ENCODE results near the gene MMP20.
A peak's percentile ranks its signal among the peaks of the same experiment; 100 is the strongest.

Gene MMP20

DNA sequence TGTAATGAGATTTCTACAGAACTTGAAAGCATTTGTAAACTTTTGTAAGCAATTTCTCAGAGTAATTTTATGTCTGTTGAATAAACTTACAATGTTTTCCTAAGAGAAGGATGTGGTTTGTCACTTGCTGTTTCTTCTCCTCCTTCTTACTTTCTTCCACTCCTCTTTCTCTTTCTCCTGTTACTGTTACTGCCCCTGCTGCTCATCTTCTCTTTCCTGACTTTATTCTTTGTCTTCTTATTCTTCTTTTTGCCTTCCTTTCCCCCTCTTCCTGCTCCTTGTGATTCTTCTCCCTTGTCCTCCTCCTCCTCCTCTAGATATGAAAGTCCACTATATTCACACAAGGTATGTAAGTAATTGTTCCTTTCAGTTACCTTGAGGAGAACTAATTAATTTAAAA is 63.5 kb downstream of the MMP20 start:
- no peak for DNase-seq
- ChIA-PET POLR2A (no interaction called here), CTCF (no interaction called here)
- Histone ChIP-seq H3K36me3 (ENCODE audit: control insufficient read depth in 4 of 4, insufficient read depth in 4 of 4, low read length in 3 of 4) (no peaks in the 10 kb centered on the region), H3K4me1 (ENCODE audit: control extremely low read depth in 1 of 4, control insufficient read depth in 4 of 4, insufficient read depth in 4 of 4, low read length in 3 of 4) (peaks cover 26 to 44% (median 35%) of the 10 kb centered on the region in 4 experiments), H3K27ac (ENCODE audit: insufficient read depth in 1 of 2, low read depth in 1 of 2, low read length in 2 of 2, poor library complexity in 1 of 2, severe bottlenecking in 2 of 2) (peak overlapping the region in 1 of 2 experiments; percentile 67), H3K27me3 (replicated peaks in 2 of 5; ENCODE audit: control insufficient read depth in 4 of 5, insufficient read depth in 5 of 5, low read length in 4 of 5) (no peaks in the 10 kb centered on the region), H3K4me3 (ENCODE audit: control insufficient read depth in 1 of 7, extremely low read depth in 1 of 7, insufficient read depth in 4 of 7, low read depth in 2 of 7, low read length in 6 of 7) (peak overlapping the region in 2 of 7 experiments; percentile 6 to 14), H3K9me3 (ENCODE audit: control extremely low read depth in 1 of 5, control insufficient read depth in 4 of 5, insufficient read depth in 2 of 5, low read depth in 1 of 5, low read length in 4 of 5) (peaks cover 0 to 21% (median 5%) of the 10 kb centered on the region in 5 experiments)

DNA sequence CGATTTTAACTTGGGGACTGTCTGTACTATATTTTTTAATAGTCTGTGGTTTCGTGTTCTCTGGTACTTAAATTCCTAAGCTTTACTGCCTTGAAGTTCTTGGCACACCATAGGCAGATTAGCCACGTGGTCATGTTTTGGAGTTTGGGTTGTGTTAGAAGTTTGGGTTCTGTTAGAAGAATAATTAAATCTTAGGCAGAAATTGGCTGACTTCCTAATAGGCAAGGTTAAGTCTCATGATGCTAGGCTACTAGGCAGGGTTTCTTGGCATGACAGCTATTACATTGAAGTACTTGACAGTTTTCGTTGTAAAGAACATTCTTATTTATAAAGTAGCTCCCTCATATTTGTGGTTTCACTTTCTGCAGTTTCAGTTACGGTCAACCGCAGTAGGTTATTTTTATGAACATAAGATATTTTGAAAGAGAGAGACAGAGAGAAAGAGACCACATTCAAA is 64.5 kb downstream of the MMP20 start:
- Histone ChIP-seq H3K36me3 (ENCODE audit: control insufficient read depth in 4 of 4, insufficient read depth in 4 of 4, low read length in 3 of 4) (no peaks in the 10 kb centered on the region), H3K9me3 (ENCODE audit: control extremely low read depth in 1 of 5, control insufficient read depth in 4 of 5, insufficient read depth in 2 of 5, low read depth in 1 of 5, low read length in 4 of 5) (peaks cover 0 to 13% (median 5%) of the 10 kb centered on the region in 5 experiments), H3K27ac (ENCODE audit: insufficient read depth in 1 of 2, low read depth in 1 of 2, low read length in 2 of 2, poor library complexity in 1 of 2, severe bottlenecking in 2 of 2) (peak overlapping the region; percentile 30 to 67), H3K4me3 (ENCODE audit: control insufficient read depth in 1 of 7, extremely low read depth in 1 of 7, insufficient read depth in 4 of 7, low read depth in 2 of 7, low read length in 6 of 7) (peak overlapping the region in 5 of 7 experiments; percentile 6 to 72 (median 45)), H3K4me1 (ENCODE audit: control extremely low read depth in 1 of 4, control insufficient read depth in 4 of 4, insufficient read depth in 4 of 4, low read length in 3 of 4) (peaks cover 26 to 44% (median 35%) of the 10 kb centered on the region in 4 experiments), H3K27me3 (replicated peaks in 2 of 5; ENCODE audit: control insufficient read depth in 4 of 5, insufficient read depth in 5 of 5, low read length in 4 of 5) (no peaks in the 10 kb centered on the region)
- peak; percentile 64 to 93 (median 90) for DNase-seq
- 0% methylated on average over 1 of the region's 6 CpGs for WGBS (ENCODE audit: insufficient coverage)
- ChIA-PET POLR2A (no interaction called here), CTCF (interaction anchor here (2.2 kb wide), 1 partner anchor 17 kb away, joined by 7 read pairs; no protein-coding TSS in a partner anchor)

DNA sequence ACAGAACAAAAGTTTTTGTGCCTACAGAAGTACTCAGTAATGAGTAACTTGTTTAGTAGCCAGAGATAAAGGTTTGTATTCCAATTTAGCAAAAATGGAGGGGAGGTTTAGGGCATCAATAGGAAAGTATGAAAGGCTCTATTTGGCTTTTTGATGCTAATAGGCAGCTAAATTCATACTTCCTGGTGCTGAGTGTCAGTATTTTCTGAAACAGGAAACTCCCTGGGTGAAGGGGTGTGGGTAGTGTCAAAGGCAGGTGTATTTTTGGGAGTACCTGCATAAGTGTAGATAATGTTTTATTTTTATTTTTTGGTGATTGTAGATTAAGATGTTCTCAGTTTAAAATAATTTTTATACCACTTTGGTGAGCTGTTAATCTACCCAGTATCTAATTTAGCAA is 65.3 kb downstream of the MMP20 start:
- ChIA-PET CTCF (interaction anchor here (1.0 to 2.2 kb wide), 2 partner anchors 9 to 17 kb away, joined by 3 to 7 read pairs; no protein-coding TSS in a partner anchor), POLR2A (no interaction called here)
- no peaks in the 10 kb centered on the region for H3K27me3 ChIP-seq (replicated peaks in 2 of 5; ENCODE audit: control insufficient read depth in 4 of 5, insufficient read depth in 5 of 5, low read length in 4 of 5)
- H3K36me3 ChIP-seq (ENCODE audit: control insufficient read depth in 4 of 4, insufficient read depth in 4 of 4, low read length in 3 of 4) = no peaks in the 10 kb centered on the region
- peaks cover 26 to 44% (median 35%) of the 10 kb centered on the region in 4 experiments for H3K4me1 ChIP-seq (ENCODE audit: control extremely low read depth in 1 of 4, control insufficient read depth in 4 of 4, insufficient read depth in 4 of 4, low read length in 3 of 4)
- H3K9me3 ChIP-seq (ENCODE audit: control extremely low read depth in 1 of 5, control insufficient read depth in 4 of 5, insufficient read depth in 2 of 5, low read depth in 1 of 5, low read length in 4 of 5) = peaks cover 0 to 13% (median 5%) of the 10 kb centered on the region in 5 experiments
- H3K27ac ChIP-seq (ENCODE audit: insufficient read depth in 1 of 2, low read depth in 1 of 2, low read length in 2 of 2, poor library complexity in 1 of 2, severe bottlenecking in 2 of 2) = peak overlapping the region in 1 of 2 experiments; percentile 65
- no peak overlapping the region for H3K4me3 ChIP-seq (ENCODE audit: control insufficient read depth in 1 of 7, extremely low read depth in 1 of 7, insufficient read depth in 4 of 7, low read depth in 2 of 7, low read length in 6 of 7)
- DNase-seq = peak in 1 of 3 donors; percentile 36

DNA sequence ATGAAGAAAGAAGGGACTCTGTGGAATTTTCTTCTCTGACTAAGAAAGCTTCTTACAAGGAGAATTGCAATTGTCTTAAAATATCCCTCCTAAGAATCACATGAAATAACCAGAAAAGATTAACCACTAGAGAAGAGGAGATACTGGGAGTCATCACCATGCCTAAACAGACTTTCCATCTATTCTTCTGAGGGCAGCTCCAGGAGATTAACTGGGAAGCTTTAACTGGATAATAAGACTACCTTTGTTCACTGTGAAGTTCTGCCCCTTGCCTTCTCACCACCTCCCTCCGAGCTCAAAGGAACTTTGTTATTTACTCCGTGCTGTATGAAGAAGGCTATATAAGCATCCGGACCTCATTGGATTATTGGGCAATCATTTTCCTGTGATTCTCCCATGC is 70.0 kb downstream of the MMP20 start:
- Histone ChIP-seq H3K9me3 (ENCODE audit: control extremely low read depth in 1 of 5, control insufficient read depth in 4 of 5, insufficient read depth in 2 of 5, low read depth in 1 of 5, low read length in 4 of 5) (peaks cover 0 to 13% (median 5%) of the 10 kb centered on the region in 5 experiments), H3K27me3 (replicated peaks in 2 of 5; ENCODE audit: control insufficient read depth in 4 of 5, insufficient read depth in 5 of 5, low read length in 4 of 5) (no peaks in the 10 kb centered on the region), H3K4me1 (ENCODE audit: control extremely low read depth in 1 of 4, control insufficient read depth in 4 of 4, insufficient read depth in 4 of 4, low read length in 3 of 4) (peaks cover 5 to 10% (median 8%) of the 10 kb centered on the region in 4 experiments), H3K36me3 (ENCODE audit: control insufficient read depth in 4 of 4, insufficient read depth in 4 of 4, low read length in 3 of 4) (no peaks in the 10 kb centered on the region), H3K4me3 (ENCODE audit: control insufficient read depth in 1 of 7, extremely low read depth in 1 of 7, insufficient read depth in 4 of 7, low read depth in 2 of 7, low read length in 6 of 7) (no peak overlapping the region), H3K27ac (ENCODE audit: insufficient read depth in 1 of 2, low read depth in 1 of 2, low read length in 2 of 2, poor library complexity in 1 of 2, severe bottlenecking in 2 of 2) (no peak overlapping the region)
- ChIA-PET CTCF (interaction anchor here (0.8 to 1.9 kb wide), 4 partner anchors 11 to 176 kb away, joined by 3 to 10 read pairs (median 4); no protein-coding TSS in a partner anchor), POLR2A (no interaction called here)
- no peak for DNase-seq
- WGBS (ENCODE audit: insufficient coverage) = 100% methylated on average over 2 of the region's 3 CpGs

DNA sequence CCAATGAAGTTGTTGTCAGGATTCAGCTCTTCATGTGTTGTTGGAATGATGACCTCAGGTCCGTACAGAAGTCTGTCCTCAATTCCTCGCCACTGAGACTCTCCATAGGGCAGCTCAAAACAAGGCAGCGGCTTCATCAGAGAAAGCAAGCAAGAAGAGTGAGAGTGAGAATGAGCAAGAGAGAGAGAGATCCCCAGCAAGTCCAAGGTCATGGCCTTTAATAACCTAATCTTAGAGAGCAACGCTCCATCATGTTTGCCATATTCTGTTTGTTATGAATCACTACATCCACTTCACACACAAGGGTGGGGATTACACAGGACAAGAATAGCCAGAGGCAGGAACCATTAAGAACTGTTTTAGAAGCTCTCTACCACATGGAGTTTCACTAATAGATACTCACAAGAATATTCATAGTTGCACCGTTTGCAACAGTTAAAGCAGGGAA is 71.3 kb downstream of the MMP20 start:
- H3K36me3 ChIP-seq (ENCODE audit: control insufficient read depth in 4 of 4, insufficient read depth in 4 of 4, low read length in 3 of 4) = no peaks in the 10 kb centered on the region
- no peaks in the 10 kb centered on the region for H3K27me3 ChIP-seq (replicated peaks in 2 of 5; ENCODE audit: control insufficient read depth in 4 of 5, insufficient read depth in 5 of 5, low read length in 4 of 5)
- DNase-seq = no peak
- WGBS (ENCODE audit: insufficient coverage) = 100% methylated on average over 3 of the region's 5 CpGs
- POLR2A ChIA-PET = no interaction called here
- H3K27ac ChIP-seq (ENCODE audit: insufficient read depth in 1 of 2, low read depth in 1 of 2, low read length in 2 of 2, poor library complexity in 1 of 2, severe bottlenecking in 2 of 2) = no peak overlapping the region
- no peak overlapping the region for H3K4me3 ChIP-seq (ENCODE audit: control insufficient read depth in 1 of 7, extremely low read depth in 1 of 7, insufficient read depth in 4 of 7, low read depth in 2 of 7, low read length in 6 of 7)
- H3K4me1 ChIP-seq (ENCODE audit: control extremely low read depth in 1 of 4, control insufficient read depth in 4 of 4, insufficient read depth in 4 of 4, low read length in 3 of 4) = no peaks in the 10 kb centered on the region
- CTCF ChIA-PET = interaction anchor here (0.9 to 1.3 kb wide), 3 partner anchors 12 to 218 kb away, joined by 3 read pairs; no protein-coding TSS in a partner anchor
- H3K9me3 ChIP-seq (ENCODE audit: control extremely low read depth in 1 of 5, control insufficient read depth in 4 of 5, insufficient read depth in 2 of 5, low read depth in 1 of 5, low read length in 4 of 5) = peaks cover 0 to 13% (median 5%) of the 10 kb centered on the region in 5 experiments

DNA sequence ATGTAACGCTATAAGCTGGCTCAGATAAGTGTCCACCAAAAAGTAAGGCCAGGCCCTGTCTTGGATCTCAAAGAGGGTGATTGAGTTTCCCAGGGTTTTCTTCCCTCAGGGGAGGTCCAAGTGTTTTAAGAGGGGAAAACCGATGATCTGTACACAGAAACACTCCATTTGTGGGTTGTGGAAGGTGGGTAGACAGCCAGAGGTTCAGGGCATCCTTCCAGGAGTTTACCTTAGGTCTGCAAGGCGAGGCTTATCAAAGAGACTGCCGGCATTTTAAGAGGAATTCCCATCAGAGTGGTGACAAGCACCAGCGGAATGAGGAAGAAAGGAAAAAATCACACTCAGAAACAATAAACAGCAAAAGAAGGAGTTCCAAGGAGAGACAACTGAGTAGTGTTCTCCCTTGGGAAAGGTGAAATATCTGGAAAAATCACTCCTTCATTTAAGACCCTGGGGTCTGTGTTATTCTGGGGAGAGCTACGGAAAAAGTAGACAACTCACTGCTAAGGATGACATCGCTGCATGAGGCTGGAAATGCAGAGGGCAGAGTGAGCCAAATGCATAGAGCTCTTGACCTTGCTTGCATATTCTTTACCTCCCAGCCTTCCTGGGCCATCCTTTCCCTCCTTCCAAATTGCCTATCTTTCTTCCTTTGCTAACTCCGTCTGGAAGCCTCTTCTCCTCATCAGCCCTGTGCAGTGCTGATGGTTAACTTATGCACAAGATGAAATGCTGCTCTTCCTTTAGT is 72.5 kb downstream of the MMP20 start:
- no peak for DNase-seq
- Histone ChIP-seq H3K9me3 (ENCODE audit: control extremely low read depth in 1 of 5, control insufficient read depth in 4 of 5, insufficient read depth in 2 of 5, low read depth in 1 of 5, low read length in 4 of 5) (peaks cover 0 to 3% (median 0%) of the 10 kb centered on the region in 5 experiments), H3K36me3 (ENCODE audit: control insufficient read depth in 4 of 4, insufficient read depth in 4 of 4, low read length in 3 of 4) (no peaks in the 10 kb centered on the region), H3K27me3 (replicated peaks in 2 of 5; ENCODE audit: control insufficient read depth in 4 of 5, insufficient read depth in 5 of 5, low read length in 4 of 5) (no peaks in the 10 kb centered on the region), H3K4me3 (ENCODE audit: control insufficient read depth in 1 of 7, extremely low read depth in 1 of 7, insufficient read depth in 4 of 7, low read depth in 2 of 7, low read length in 6 of 7) (no peak overlapping the region), H3K27ac (ENCODE audit: insufficient read depth in 1 of 2, low read depth in 1 of 2, low read length in 2 of 2, poor library complexity in 1 of 2, severe bottlenecking in 2 of 2) (no peak overlapping the region), H3K4me1 (ENCODE audit: control extremely low read depth in 1 of 4, control insufficient read depth in 4 of 4, insufficient read depth in 4 of 4, low read length in 3 of 4) (peaks cover 0 to 5% (median 2%) of the 10 kb centered on the region in 4 experiments)
- CTCF ChIA-PET = interaction anchor here (1.1 kb wide), 1 partner anchor 11 kb away, joined by 3 read pairs; no protein-coding TSS in a partner anchor
- POLR2A ChIA-PET = no interaction called here
- WGBS (ENCODE audit: insufficient coverage) = 95% methylated on average over 4 of the region's 8 CpGs

DNA sequence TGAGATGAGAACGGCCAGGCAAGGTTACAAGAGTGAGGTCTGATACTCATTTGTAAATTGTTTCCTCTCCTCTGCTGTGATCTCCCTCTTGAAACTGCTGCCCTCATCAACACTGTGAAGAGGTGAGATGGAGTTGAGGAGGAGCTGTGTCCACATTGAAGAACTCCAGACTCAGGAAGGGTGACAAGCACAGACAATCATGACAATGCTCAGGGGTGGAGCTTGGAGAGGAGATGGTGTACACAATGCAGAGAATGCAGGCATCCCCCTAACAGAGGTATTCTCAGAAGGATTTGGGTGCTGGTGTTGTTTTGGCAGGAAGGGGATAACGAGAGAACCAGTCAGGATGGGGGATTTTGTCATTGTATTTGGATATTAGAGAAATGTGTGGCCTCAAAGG is 73.1 kb downstream of the MMP20 start:
- no peak overlapping the region for H3K27ac ChIP-seq (ENCODE audit: insufficient read depth in 1 of 2, low read depth in 1 of 2, low read length in 2 of 2, poor library complexity in 1 of 2, severe bottlenecking in 2 of 2)
- peaks cover 3 to 11% (median 6%) of the 10 kb centered on the region in 4 experiments for H3K4me1 ChIP-seq (ENCODE audit: control extremely low read depth in 1 of 4, control insufficient read depth in 4 of 4, insufficient read depth in 4 of 4, low read length in 3 of 4)
- CTCF ChIA-PET = no interaction called here
- POLR2A ChIA-PET = no interaction called here
- no peaks in the 10 kb centered on the region for H3K36me3 ChIP-seq (ENCODE audit: control insufficient read depth in 4 of 4, insufficient read depth in 4 of 4, low read length in 3 of 4)
- no peak for DNase-seq
- peak overlapping the region in 1 of 7 experiments; percentile 2 for H3K4me3 ChIP-seq (ENCODE audit: control insufficient read depth in 1 of 7, extremely low read depth in 1 of 7, insufficient read depth in 4 of 7, low read depth in 2 of 7, low read length in 6 of 7)
- H3K27me3 ChIP-seq (replicated peaks in 2 of 5; ENCODE audit: control insufficient read depth in 4 of 5, insufficient read depth in 5 of 5, low read length in 4 of 5) = no peaks in the 10 kb centered on the region
- WGBS (ENCODE audit: insufficient coverage) = 100% methylated on average over 2 of the region's 2 CpGs
- H3K9me3 ChIP-seq (ENCODE audit: control extremely low read depth in 1 of 5, control insufficient read depth in 4 of 5, insufficient read depth in 2 of 5, low read depth in 1 of 5, low read length in 4 of 5) = peaks cover 0 to 3% (median 0%) of the 10 kb centered on the region in 5 experiments

All from common myeloid progenitor, CD34-positive (primary cell).